NCI-H1092 (cell line): ENCODE results near the gene PRPSAP1.

Experiments
- DNase-seq: peaks from one replicate; lab custom pipeline; 2025; lab: John Stamatoyannopoulos, UW

Gene PRPSAP1

DNA sequence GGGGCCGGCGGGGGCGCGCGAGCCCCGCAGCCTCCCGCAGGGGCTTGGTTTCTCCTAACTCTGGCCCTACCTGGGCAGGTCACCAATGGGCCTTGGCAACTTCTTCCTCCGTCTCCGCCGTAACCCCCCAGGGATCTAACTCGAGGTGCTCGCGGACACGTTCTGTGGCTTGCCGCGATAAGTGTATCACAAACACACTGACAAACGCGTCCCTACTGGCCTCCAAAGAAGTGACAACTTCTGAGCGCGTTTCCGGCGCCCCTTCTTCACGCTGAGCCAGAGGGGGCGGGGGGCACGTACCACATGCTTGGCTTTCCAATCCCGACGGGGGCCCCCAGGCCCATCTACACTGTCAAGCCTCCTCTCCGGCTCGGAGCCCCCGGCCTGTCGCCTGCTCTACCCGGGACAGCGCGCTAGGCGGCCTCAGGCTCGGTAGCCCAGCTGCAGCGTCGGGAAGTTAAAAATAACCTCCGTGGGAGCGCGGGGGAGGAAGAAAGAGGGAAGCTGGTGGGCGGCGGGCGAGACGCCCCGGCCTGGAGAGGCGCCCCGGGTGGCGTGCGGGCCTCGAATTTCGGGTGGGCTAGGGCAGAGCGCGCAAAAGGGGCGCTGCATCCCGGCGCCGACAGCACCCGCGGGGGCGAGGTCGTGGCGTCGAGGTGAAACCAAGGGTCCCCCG lies 30.0 kb upstream of the PRPSAP1 start:
- no peak for DNase-seq

DNA sequence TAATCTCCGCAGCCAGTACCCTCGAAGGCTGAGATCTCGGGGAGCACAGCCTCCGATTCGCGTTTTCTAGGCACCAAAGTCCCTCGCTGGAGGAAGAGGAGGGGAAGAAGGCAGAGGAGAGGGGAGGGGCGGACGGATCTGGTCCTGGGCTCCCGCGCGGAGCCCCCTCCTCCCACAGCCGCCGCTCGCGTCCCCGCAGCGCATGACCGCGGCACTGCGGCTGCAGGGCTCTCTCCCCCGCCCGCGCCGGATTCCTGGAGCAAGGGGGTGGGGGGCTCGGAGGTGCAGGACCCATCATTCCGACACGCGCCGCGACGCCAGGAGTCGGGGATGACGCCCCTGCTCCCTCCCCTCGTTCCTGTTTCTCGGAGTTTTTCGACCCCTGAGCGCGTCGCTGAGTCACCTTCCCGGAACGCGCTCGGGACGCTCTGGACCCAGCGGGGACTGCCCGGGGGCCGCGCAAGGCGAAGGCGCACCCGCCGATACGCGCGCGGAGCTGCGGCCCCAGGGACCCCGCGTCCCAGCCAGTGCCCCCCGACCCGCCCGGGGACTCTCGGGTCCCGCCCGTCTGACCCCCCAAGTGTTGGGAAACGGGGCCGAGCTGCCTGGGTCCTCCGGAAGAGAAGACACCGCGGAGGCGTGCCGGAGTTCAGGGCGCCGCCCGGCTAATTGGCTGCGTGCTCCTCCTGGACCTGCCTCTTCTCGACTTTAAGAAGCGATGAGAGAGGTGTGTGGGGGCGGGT lies 29.3 kb upstream of the PRPSAP1 start:
- DNase-seq, result no peak

DNA sequence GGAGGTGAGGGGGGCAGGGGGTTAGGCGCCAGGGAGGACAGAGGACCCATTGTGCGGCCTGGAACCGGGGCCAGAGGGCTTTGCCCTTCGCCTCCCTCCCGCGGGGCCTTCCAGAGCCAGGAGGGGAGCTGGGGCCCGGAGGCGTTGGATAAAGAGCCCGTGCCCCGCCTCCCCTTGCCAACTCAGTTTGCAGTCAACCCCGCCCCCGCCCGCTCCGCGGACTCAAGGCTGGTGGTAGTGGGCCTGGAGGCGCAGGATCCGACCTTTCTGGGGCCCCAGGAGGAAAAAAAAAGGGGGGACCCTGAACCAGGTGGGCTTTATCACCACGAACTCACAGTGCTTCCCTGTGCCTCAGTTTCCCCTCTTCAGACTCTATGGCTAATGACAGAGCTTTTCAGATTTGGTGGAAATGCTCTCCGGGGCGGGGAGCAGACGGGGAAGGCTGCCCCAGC lies 28.7 kb upstream of the PRPSAP1 start:
- DNase-seq, result no peak

DNA sequence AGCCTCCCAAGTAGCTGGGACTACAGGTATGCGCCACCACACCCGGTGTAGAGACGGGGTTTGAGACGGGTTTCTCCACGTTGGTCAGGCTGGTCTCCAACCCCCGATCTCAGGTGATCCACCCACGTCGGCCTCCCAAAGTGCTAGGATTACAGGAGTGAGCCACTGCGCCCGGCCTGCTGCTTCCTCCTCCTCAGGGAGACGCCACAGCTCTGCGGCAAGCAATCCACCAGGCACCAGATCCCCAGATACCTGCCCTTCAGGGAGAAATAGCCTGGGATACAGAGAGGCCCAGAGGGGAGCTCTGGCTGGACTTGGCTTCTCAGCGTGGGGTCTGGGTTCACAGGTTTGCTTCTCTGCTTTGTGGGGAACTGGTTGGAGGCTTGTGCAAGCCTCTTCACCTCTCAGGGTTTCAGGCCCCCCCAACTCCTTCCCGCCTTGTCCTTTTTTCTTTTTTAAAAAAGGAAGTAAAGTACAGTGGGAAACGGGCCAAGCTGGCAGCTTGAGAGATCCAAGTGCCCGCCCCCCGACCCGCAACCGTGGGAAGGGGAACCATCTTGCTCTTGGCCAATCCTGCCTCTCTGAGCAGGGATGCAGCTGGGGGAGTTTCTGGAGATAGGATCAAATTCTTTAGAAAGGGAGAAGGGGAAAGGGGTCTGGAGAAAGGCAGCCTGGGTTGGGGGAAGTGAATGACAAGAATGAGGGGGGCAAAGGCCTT lies 28.1 kb upstream of the PRPSAP1 start:
- DNase-seq, result no peak

DNA sequence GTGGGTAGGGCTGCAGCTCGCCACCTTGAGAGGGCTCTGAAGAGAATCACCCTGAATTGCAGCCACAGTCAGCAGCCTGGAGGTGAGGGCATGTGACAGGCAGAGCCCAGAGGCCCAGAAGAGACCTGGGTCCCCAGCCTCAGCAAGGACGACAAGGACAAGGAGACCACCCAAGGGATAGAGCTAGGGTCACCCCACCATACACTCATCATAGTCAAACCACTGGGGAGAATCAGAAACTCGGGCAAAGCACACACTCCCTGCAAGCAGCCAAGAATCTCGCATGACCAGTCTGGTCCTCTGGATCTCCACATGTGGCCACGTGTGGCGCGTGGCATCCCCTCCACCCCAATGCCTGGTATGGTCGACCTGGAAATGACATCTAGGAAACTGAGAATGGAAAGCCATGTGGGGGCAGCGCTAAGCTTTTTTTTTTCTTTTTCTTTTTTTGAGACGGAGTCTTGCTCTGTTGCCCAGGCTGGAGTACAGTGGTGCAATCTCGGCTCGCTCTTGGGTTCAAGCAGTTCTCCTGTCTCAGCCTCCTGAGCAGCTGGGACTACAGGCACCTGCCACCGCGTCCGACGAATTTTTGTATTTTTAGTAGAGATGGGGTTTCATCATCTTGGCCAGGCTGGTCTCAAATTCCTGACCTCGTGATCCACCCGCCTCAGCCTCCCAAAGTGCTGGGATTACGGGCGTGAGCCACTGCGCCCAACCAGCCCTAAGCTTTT lies 26.1 kb upstream of the PRPSAP1 start:
- DNase-seq, result no peak

GRCh38 chr17:76379275-76379641 lies 25.5 kb upstream of the PRPSAP1 start:
- DNase-seq, result no peak

DNA sequence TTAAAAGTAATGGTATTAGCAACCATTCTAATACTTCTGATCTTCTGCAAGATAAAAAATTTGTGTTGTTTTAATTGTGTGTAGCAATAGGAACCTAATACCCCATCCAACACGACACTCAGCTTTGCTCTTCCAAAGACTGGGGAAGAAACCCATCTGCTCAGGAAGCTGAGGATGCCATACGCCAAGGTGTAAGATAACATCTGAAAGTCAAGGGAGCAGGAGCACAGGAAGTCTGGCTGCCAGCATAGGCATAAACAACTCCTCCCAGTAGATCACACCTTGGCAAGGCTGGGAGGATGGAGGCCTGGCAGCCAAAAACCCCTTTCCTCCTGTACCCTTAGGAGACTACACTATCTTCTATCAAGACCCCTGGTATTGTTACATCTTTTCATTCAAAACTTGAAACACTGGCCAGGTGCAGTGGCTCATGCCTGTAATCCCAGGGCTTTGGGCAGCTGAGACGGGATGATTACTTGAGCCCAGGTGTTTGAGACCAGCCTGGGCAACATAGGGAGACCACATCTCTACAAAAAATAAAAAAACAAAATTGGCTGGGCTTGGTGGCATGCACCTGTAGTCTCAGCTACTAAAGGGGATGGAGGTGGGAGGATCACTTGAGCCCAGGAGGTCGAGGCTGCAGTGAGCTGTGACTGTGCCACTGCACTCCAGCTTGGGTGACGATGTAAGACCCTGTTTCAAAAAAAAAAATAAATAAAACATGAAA lies 25.0 kb upstream of the PRPSAP1 start:
- no peak for DNase-seq

GRCh38 chr17:76376318-76377133 lies 22.8 kb upstream of the PRPSAP1 start:
- no peak for DNase-seq

DNA sequence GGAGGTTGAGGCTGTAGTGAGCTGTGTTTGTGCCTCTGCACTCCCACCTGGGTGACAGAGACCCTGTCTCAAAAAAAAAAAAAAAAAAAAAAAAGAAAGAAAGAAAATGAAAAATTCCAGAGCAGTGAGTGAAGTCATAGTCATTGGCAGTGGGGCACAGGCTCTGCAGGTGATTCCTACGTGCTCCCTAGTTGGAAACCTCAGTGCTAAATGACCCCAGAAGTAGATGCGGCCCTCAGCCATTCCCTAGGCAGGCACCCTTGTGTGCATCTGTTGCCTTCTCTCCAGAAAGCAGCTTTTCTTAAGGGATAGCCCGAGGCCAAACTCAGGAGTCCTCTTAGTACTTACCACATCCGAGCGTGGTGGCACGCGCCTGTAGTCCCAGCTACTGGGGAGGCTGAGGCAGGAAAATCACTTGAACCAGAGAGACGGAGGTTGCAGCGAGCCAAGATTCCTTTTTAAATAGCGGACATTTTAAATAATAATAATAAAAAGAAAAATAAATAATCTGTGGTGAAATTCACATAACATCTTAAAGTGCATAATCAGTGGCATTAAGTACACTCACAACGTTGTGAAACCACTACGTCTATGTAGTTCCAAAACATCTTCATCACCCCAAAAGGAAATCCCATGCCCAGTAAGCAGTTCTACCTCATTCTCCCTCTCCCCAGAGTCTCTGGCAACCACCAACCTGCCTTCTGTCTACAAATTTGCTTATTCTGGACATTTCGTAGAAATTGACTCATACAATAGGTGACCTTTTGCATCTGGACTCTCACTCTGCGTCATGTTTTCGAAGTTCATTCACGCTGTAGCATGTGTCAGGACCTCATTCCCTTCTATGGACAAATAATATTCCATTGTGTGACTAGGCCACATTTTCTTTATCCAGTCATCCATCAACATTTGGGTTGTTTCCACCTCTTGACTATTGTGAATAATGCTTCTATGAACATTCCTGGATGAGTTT lies 18.2 kb upstream of the PRPSAP1 start:
- DNase-seq, result no peak

DNA sequence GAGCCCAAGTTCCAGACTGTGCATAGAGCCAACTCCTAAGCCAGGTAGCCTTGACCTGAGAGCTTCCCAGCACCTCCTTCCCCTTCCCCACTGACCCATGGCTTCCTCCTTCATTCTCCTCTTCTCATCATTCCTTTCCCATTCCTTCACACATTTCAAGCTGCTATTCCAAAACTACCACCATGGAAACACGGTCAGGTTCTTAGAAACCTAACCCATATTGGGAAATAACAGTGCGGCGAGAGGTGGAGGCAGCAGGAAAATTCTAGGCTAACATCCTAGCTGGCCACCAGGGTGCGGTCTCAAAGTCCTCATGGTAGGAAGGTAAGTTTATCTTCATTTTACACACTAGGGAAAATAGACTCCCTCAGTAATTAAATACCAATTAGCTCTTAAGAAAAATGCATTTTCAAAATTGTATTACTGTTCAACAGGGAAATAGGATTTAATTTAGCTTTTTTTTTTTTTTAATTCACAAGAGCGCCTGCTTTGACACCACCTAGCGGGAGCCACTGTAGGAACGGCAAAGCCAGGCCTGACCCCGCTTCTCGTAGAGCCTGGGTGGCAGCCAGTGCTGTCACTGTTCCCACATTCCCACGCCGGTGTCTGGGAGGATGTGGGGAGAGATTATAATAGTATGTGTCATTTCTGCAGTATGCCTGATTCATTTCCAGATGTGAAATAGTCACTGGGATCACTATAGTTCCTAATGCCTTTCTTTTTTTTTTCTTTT lies 16.7 kb upstream of the PRPSAP1 start:
- DNase-seq, result no peak

- no peak for DNase-seq
These were observed 16.1 kb upstream of the PRPSAP1 start for GRCh38 chr17:76369804-76370203.

GRCh38 chr17:76369379-76369778 lies 15.7 kb upstream of the PRPSAP1 start:
- no peak for DNase-seq

- no peak for DNase-seq
These were observed 14.8 kb upstream of the PRPSAP1 start for GRCh38 chr17:76368545-76368944.

GRCh38 chr17:76367642-76368041 lies 13.9 kb upstream of the PRPSAP1 start:
- DNase-seq, result no peak

DNA sequence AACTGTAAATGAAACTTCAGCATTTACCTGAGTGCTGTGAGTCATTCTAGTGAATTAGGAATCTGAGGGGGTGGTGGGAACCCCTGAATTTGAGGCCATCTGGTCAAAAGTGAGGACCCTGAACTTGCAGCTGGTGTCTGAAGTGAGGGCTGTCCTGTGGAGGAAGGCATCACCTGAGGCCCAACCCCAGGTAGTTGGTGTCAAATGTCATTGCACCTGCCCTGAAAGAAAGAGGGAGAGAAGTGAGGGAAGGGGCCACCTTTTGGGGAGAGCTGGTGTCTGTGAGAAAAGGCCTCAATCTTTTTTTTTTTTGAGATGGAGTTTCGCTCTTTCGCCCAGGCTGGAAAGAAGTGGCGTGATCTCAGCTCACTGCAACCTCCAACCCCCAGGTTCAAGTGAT lies 12.5 kb upstream of the PRPSAP1 start:
- DNase-seq, result no peak

DNA sequence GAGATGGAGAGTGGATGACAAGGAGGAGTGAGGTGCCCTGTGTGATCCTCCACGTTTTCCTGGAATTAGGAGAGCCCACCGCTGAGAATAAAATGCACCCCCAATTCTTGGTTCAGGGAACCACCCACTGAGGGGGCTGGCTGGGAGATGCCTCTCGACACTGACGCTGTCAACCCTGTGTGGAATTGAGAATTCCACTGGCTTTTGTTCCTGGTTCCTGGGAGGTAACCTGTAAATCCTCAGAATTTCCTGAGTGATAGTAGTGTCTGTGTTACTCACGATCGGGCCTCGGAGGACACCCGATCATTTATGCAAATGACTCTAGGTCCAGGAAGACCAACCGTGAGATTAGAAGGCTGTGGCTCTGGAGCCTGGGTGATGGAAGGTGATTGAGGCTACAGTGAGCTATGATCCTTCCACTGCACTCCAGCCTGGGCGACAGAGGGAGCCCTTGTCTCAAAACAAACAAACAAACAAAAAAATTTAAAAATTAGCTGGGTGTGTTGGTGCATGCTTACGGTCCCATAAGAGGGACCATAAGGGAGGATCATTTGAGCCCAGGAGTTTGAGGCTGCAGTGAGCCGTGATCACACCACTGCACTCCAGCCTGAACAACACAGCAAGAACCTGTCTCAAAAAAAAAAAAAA lies 11.7 kb upstream of the PRPSAP1 start:
- DNase-seq, result no peak

GRCh38 chr17:76363107-76363842 lies 9.6 kb upstream of the PRPSAP1 start:
- no peak for DNase-seq

DNA sequence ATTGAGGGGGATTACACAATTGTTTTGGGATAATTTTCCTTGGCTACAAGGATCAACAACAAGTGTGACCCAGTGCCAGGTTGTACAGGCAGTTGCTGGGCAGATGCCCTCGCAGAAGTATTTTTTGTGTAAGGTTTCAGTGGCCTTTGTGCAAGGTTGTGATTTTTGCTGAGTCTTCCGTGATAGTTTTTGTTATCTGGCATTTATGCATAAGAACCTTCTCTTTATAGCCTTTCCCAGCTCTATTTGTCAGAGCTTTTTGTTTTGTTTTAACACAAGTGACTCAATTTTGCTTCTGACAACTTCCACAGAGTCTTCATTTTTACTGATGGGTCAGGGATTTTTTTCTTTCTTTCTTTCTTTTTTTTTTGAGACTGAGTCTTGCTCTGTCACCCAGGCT lies 6.7 kb upstream of the PRPSAP1 start:
- DNase-seq, result no peak
